ENCODE measurements around the gene RPS6KA2. TPM values are rescaled to one million over a fixed set of nuclear protein-coding genes. Genes with fewer than 3 reads are reported as not detected.

RPS6KA2 gene
- total RNA-seq, 1 experiment from 2014 or later, result 7.2 TPM

DNA sequence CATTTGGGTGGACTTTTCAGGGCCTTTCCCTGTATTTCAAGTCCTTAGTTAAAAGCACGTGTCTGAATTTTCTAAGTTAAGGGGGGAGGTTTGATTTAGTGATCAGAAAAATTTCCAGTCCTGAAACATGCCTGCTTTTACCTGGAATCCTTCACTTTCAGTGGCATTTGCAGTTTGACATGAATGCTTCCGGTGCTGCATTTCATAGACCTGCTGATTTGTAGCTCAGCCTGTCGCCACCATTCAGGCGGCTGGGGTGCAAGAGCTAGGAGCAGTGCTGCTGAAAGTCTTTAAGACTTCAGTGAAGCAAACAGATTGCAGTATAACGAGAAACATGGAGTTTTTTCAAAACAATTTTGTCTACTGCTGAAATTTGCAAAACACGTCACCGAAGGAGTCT lies 14.0 kb downstream of the RPS6KA2 start:
- H3K27me3 ChIP-seq (ENCODE audit: low read length), result no peaks in the 10 kb centered on the region
- no peak for DNase-seq

DNA sequence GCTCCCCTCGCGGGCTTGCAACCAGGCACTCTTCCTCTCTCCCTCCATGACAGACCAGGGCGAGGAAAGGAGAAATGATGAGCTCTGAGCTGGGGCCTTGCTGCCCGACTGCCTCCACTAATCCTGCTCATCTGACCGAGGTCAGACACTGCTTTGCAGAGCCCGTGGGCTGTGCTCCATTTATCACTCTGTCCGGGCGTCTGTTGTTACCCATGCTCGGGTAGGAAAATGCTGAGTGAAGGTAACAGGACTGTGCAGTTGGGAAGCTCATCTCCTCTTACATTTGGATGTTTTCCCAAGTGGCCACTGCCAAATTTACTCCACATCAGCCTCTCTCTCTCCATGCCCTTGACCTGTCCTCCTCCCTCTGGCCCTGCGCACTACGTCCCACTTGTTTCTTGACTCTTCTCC lies 14.6 kb downstream of the RPS6KA2 start:
- Histone ChIP-seq H3K9ac (ENCODE audit: low read length) (peak overlapping the region; percentile 44), H3K79me2 (ENCODE audit: low read length) (no peaks in the 10 kb centered on the region), H3K36me3 (ENCODE audit: insufficient read depth, low read length) (no peaks in the 10 kb centered on the region), H3K27ac (ENCODE audit: low read length) (peak overlapping the region; percentile 73), H2AFZ (ENCODE audit: low read length) (no peak overlapping the region), H3K4me3 (ENCODE audit: low read length) (peak overlapping the region; percentile 15; the same call in 1 of the 2 replicates), H3K4me1 (ENCODE audit: low read length) (peaks cover 43% of the 10 kb centered on the region), H3K4me2 (ENCODE audit: low read depth, low read length, poor library complexity, severe bottlenecking) (peak overlapping the region; percentile 68), H3K9me2 (replicated peaks; ENCODE audit: insufficient read depth, low read length) (no peaks in the 10 kb centered on the region), H3K9me3 (ENCODE audit: low read length) (no peaks in the 10 kb centered on the region), H3K27me3 (ENCODE audit: low read length) (no peaks in the 10 kb centered on the region), H4K20me1 (ENCODE audit: insufficient read depth, low read depth, low read length) (no peaks in the 10 kb centered on the region)
- DNase-seq, result peak; percentile 68

More for the DNA sequence above, 14.0 kb downstream of the RPS6KA2 start:
- Histone ChIP-seq H3K9me2 (replicated peaks; ENCODE audit: insufficient read depth, low read length) (no peaks in the 10 kb centered on the region), H3K9ac (ENCODE audit: low read length) (peak overlapping the region; percentile 44), H3K4me2 (ENCODE audit: low read depth, low read length, poor library complexity, severe bottlenecking) (peak overlapping the region; percentile 68), H3K27ac (ENCODE audit: low read length) (peak overlapping the region; percentile 73), H3K36me3 (ENCODE audit: insufficient read depth, low read length) (no peaks in the 10 kb centered on the region), H3K4me1 (ENCODE audit: low read length) (peaks cover 43% of the 10 kb centered on the region), H2AFZ (ENCODE audit: low read length) (no peak overlapping the region), H3K79me2 (ENCODE audit: low read length) (no peaks in the 10 kb centered on the region), H3K9me3 (ENCODE audit: low read length) (no peaks in the 10 kb centered on the region), H3K4me3 (ENCODE audit: low read length) (peak overlapping the region; percentile 15; the same call in 1 of the 2 replicates), H4K20me1 (ENCODE audit: insufficient read depth, low read depth, low read length) (no peaks in the 10 kb centered on the region)

DNA sequence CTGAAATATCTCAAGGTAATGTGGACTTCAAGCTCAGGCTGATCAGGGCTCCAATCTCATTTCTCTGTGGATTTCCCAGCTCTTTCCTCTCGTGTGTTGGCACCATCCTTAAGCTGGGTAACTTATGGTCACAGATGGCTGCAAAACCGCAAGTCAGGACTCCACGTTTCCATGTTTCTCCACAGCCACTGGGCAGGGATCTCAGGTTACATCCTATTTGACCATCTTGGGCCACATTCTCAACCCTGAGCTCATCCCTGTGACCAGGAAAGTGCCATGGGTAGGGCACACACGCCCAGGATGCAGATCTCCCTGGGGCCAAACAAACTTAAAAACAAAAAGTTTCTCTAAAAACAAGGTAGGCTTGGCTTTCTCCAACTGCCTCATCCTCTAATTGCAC lies 15.4 kb downstream of the RPS6KA2 start:
- H3K36me3 ChIP-seq (ENCODE audit: insufficient read depth, low read length), result no peaks in the 10 kb centered on the region

DNA sequence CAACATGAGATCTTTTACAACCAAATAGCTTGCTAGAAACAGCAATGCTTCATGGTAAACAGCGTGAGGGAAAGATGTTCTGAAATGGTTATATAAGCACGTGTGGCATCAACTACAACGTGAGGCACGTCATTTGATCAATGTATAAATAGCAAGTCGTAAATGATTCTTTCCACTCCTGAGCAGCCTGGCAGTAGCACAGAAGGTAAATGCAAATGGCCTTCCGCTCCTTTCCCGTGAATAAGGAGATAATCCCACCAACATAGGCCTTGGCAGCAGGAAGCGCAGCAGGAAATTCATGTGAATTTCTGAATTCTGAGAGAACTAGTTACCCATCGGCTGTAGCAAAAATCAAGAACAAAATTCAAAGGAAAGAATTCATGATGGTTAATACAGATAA lies 17.0 kb downstream of the RPS6KA2 start:
- Histone ChIP-seq H3K9me3 (ENCODE audit: low read length) (no peaks in the 10 kb centered on the region), H3K36me3 (ENCODE audit: insufficient read depth, low read length) (no peaks in the 10 kb centered on the region), H3K4me3 (ENCODE audit: low read length) (no peak overlapping the region), H2AFZ (ENCODE audit: low read length) (no peak overlapping the region), H3K9ac (ENCODE audit: low read length) (no peak overlapping the region), H4K20me1 (ENCODE audit: insufficient read depth, low read depth, low read length) (no peaks in the 10 kb centered on the region), H3K79me2 (ENCODE audit: low read length) (no peaks in the 10 kb centered on the region), H3K9me2 (replicated peaks; ENCODE audit: insufficient read depth, low read length) (no peaks in the 10 kb centered on the region), H3K27ac (ENCODE audit: low read length) (no peak overlapping the region), H3K4me2 (ENCODE audit: low read depth, low read length, poor library complexity, severe bottlenecking) (no peak overlapping the region), H3K4me1 (ENCODE audit: low read length) (peaks cover 56% of the 10 kb centered on the region), H3K27me3 (ENCODE audit: low read length) (no peaks in the 10 kb centered on the region)
- DNase-seq, result no peak

More for the DNA sequence above, 15.4 kb downstream of the RPS6KA2 start:
- Histone ChIP-seq H3K79me2 (ENCODE audit: low read length) (no peaks in the 10 kb centered on the region), H3K9ac (ENCODE audit: low read length) (no peak overlapping the region), H4K20me1 (ENCODE audit: insufficient read depth, low read depth, low read length) (no peaks in the 10 kb centered on the region), H3K9me3 (ENCODE audit: low read length) (no peaks in the 10 kb centered on the region), H3K4me2 (ENCODE audit: low read depth, low read length, poor library complexity, severe bottlenecking) (no peak overlapping the region), H2AFZ (ENCODE audit: low read length) (no peak overlapping the region), H3K4me1 (ENCODE audit: low read length) (peaks cover 43% of the 10 kb centered on the region), H3K27me3 (ENCODE audit: low read length) (no peaks in the 10 kb centered on the region), H3K27ac (ENCODE audit: low read length) (0 out of 2 replicates have a peak overlapping the region, but pooled peaks have one; percentile 73), H3K4me3 (ENCODE audit: low read length) (no peak overlapping the region), H3K9me2 (replicated peaks; ENCODE audit: insufficient read depth, low read length) (no peaks in the 10 kb centered on the region)
- DNase-seq, result no peak

DNA sequence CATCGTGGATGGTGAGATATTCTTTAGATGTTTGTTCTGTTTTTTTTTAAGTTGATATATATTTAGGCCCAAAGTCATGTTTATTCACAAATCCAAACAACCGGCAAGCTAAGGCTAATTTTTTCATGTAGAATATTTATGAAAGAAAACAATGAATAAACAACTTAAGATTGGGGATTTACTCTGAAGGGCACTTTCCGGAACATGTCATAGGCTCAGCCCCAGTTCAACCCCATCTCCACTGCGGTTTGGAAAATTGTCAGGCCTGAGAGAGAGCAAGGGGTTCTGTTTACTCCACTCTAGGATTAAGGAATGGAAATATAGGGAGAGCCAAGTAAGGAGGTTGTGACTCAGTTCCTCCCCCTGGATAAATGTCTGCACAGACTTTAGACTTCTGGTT lies 18.3 kb downstream of the RPS6KA2 start:
- Histone ChIP-seq H3K4me1 (ENCODE audit: low read length) (peaks cover 50% of the 10 kb centered on the region), H4K20me1 (ENCODE audit: insufficient read depth, low read depth, low read length) (no peaks in the 10 kb centered on the region), H3K27me3 (ENCODE audit: low read length) (no peaks in the 10 kb centered on the region), H3K4me3 (ENCODE audit: low read length) (no peak overlapping the region), H2AFZ (ENCODE audit: low read length) (no peak overlapping the region), H3K9me2 (replicated peaks; ENCODE audit: insufficient read depth, low read length) (no peaks in the 10 kb centered on the region), H3K27ac (ENCODE audit: low read length) (no peak overlapping the region), H3K9me3 (ENCODE audit: low read length) (no peaks in the 10 kb centered on the region), H3K79me2 (ENCODE audit: low read length) (no peaks in the 10 kb centered on the region), H3K36me3 (ENCODE audit: insufficient read depth, low read length) (no peaks in the 10 kb centered on the region), H3K4me2 (ENCODE audit: low read depth, low read length, poor library complexity, severe bottlenecking) (no peak overlapping the region), H3K9ac (ENCODE audit: low read length) (no peak overlapping the region)
- DNase-seq, result no peak

DNA sequence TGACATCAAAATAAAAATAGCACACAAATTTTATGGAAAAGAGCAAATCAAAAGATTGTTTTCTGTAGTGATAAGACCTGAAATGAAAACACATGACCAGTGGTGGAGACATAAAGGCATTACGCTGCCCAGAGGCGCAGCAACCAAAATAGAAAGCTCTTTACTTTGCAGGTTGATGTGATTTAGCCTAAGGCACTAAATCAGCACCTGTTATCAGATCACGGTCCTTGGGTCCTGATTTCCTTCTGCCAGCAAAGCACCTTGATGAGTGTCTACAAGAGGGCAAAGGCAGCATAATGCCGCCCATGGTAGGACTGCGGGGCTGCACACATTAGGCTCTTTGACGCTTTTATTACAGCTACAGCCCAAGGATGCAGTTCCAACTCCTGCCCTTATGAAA lies 21.3 kb downstream of the RPS6KA2 start:
- Histone ChIP-seq H3K4me1 (ENCODE audit: low read length) (peaks cover 30% of the 10 kb centered on the region), H3K36me3 (ENCODE audit: insufficient read depth, low read length) (no peaks in the 10 kb centered on the region), H2AFZ (ENCODE audit: low read length) (no peak overlapping the region), H3K9me3 (ENCODE audit: low read length) (no peaks in the 10 kb centered on the region), H3K9ac (ENCODE audit: low read length) (no peak overlapping the region), H4K20me1 (ENCODE audit: insufficient read depth, low read depth, low read length) (no peaks in the 10 kb centered on the region), H3K9me2 (replicated peaks; ENCODE audit: insufficient read depth, low read length) (no peaks in the 10 kb centered on the region), H3K79me2 (ENCODE audit: low read length) (no peaks in the 10 kb centered on the region), H3K4me3 (ENCODE audit: low read length) (no peak overlapping the region), H3K27me3 (ENCODE audit: low read length) (no peaks in the 10 kb centered on the region), H3K4me2 (ENCODE audit: low read depth, low read length, poor library complexity, severe bottlenecking) (peak overlapping the region; percentile 31), H3K27ac (ENCODE audit: low read length) (no peak overlapping the region)
- no peak for DNase-seq

DNA sequence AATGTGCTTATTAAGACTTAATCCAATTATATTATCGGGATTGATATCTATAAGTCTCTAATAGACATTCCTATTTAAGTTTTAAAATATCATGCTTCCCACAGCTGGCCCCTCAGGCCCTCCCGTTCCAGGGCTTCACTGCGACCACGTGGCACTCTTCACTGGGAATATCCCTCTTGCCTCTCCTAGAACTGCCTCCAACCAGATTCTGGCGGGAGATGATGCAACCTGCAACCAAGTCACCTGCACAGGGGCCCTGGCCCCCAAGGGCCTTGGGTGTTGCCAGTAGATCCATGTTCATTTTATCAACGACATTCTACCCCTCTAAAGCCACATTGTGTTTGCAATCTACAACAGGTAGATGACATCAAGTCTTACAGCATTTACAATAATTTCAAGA lies 22.1 kb downstream of the RPS6KA2 start:
- Histone ChIP-seq H2AFZ (ENCODE audit: low read length) (no peak overlapping the region), H3K27ac (ENCODE audit: low read length) (no peak overlapping the region), H3K4me3 (ENCODE audit: low read length) (no peak overlapping the region), H3K9ac (ENCODE audit: low read length) (no peak overlapping the region), H3K4me1 (ENCODE audit: low read length) (peaks cover 31% of the 10 kb centered on the region), H3K79me2 (ENCODE audit: low read length) (no peaks in the 10 kb centered on the region), H3K9me2 (replicated peaks; ENCODE audit: insufficient read depth, low read length) (no peaks in the 10 kb centered on the region), H3K9me3 (ENCODE audit: low read length) (no peaks in the 10 kb centered on the region), H3K4me2 (ENCODE audit: low read depth, low read length, poor library complexity, severe bottlenecking) (peak overlapping the region; percentile 19), H4K20me1 (ENCODE audit: insufficient read depth, low read depth, low read length) (no peaks in the 10 kb centered on the region), H3K27me3 (ENCODE audit: low read length) (no peaks in the 10 kb centered on the region), H3K36me3 (ENCODE audit: insufficient read depth, low read length) (no peaks in the 10 kb centered on the region)
- no peak for DNase-seq

DNA sequence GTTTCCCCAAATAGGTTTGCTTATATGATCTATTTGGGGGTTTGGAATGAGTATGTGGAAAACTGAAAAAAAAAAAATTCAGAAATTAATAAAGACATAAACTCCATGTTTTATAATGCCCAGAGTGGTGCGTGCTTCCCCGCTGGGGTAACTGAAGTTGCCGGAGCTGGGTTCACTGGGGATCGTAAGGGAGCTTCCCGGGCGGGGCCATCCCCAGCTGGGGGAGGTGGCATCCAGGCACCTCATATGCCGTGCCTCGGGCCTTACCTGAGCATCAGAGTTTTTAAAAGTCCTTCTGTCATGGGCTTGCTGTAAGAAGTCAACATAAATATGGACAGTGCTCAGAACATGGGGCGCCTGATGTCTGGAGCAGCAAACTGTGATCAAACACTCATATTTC lies 22.7 kb downstream of the RPS6KA2 start:
- Histone ChIP-seq H3K79me2 (ENCODE audit: low read length) (no peaks in the 10 kb centered on the region), H4K20me1 (ENCODE audit: insufficient read depth, low read depth, low read length) (no peaks in the 10 kb centered on the region), H3K4me2 (ENCODE audit: low read depth, low read length, poor library complexity, severe bottlenecking) (no peak overlapping the region), H3K9me2 (replicated peaks; ENCODE audit: insufficient read depth, low read length) (no peaks in the 10 kb centered on the region), H2AFZ (ENCODE audit: low read length) (no peak overlapping the region), H3K27me3 (ENCODE audit: low read length) (no peaks in the 10 kb centered on the region), H3K9ac (ENCODE audit: low read length) (no peak overlapping the region), H3K27ac (ENCODE audit: low read length) (no peak overlapping the region), H3K36me3 (ENCODE audit: insufficient read depth, low read length) (no peaks in the 10 kb centered on the region), H3K4me3 (ENCODE audit: low read length) (no peak overlapping the region), H3K9me3 (ENCODE audit: low read length) (no peaks in the 10 kb centered on the region), H3K4me1 (ENCODE audit: low read length) (peaks cover 37% of the 10 kb centered on the region)
- no peak for DNase-seq
